ENCODE results near the gene DTD2.

DTD2 gene

GRCh38 chr14:31410048-31410650 lies 47.2 kb downstream of the DTD2 start:
- no peak for ATAC-seq
- TF ChIP-seq PPARA (CRISPR knock-in tag; IDR thresholded peaks at IDR 0.05; ENCODE audit: borderline replicate concordance) (no peak), SNAI2 (CRISPR knock-in tag; IDR thresholded peaks at IDR 0.05) (no peak), ZC3H10 (CRISPR knock-in tag; IDR thresholded peaks at IDR 0.05) (no peak), POU6F1 (CRISPR knock-in tag; IDR thresholded peaks at IDR 0.05; ENCODE audit: borderline replicate concordance, low read depth) (no peak), ZNF8 (CRISPR knock-in tag; IDR thresholded peaks at IDR 0.05) (no peak), GLIS3 (CRISPR knock-in tag; IDR thresholded peaks at IDR 0.05) (no peak), ZNF70 (CRISPR knock-in tag; IDR thresholded peaks at IDR 0.05) (no peak), ISL1 (CRISPR knock-in tag; IDR thresholded peaks at IDR 0.05) (no peak), ZFP3 (CRISPR knock-in tag; IDR thresholded peaks at IDR 0.05) (no peak), TSHZ2 (CRISPR knock-in tag; IDR thresholded peaks at IDR 0.05) (no peak), OSR1 (CRISPR knock-in tag; IDR thresholded peaks at IDR 0.05) (no peak), CSDC2 (CRISPR knock-in tag; IDR thresholded peaks at IDR 0.05) (no peak), CREB5 (CRISPR knock-in tag; IDR thresholded peaks at IDR 0.05; ENCODE audit: low read depth) (no peak), TOX (CRISPR knock-in tag; IDR thresholded peaks at IDR 0.05; ENCODE audit: borderline replicate concordance) (no peak), BACH2 (CRISPR knock-in tag; IDR thresholded peaks at IDR 0.05; ENCODE audit: borderline replicate concordance) (no peak), ZNF565 (CRISPR knock-in tag; conservative IDR thresholded peaks at IDR 0.05; ENCODE audit: low read depth) (no peak), ZFP30 (CRISPR knock-in tag; IDR thresholded peaks at IDR 0.05) (no peak), ESRRG (CRISPR knock-in tag; IDR thresholded peaks at IDR 0.05) (no peak)

- TF ChIP-seq ESRRG (CRISPR knock-in tag; IDR thresholded peaks at IDR 0.05) (no peak), ISL1 (CRISPR knock-in tag; IDR thresholded peaks at IDR 0.05) (no peak)
- ATAC-seq: no peak
These were observed 48.9 kb downstream of the DTD2 start for GRCh38 chr14:31408421-31408820.

- ATAC-seq: no peak
- TF ChIP-seq GLIS3 (CRISPR knock-in tag; IDR thresholded peaks at IDR 0.05): no peak
- no peak for TF ChIP-seq ZFP30 (CRISPR knock-in tag; IDR thresholded peaks at IDR 0.05)
- TF ChIP-seq SNAI2 (CRISPR knock-in tag; IDR thresholded peaks at IDR 0.05): no peak
- TF ChIP-seq TCF4 (CRISPR knock-in tag; IDR thresholded peaks at IDR 0.05; ENCODE audit: borderline replicate concordance): peak; percentile 72
- TF ChIP-seq PATZ1 (CRISPR knock-in tag; IDR thresholded peaks at IDR 0.05; ENCODE audit: borderline replicate concordance): no peak
These were observed 51.6 kb downstream of the DTD2 start for GRCh38 chr14:31405599-31406232.

GRCh38 chr14:31405106-31405505 lies 52.2 kb downstream of the DTD2 start:
- no peak for ATAC-seq
- TF ChIP-seq CSRNP3 (CRISPR knock-in tag; IDR thresholded peaks at IDR 0.05) (no peak), ZFP30 (CRISPR knock-in tag; IDR thresholded peaks at IDR 0.05) (no peak), ZC3H10 (CRISPR knock-in tag; IDR thresholded peaks at IDR 0.05) (no peak), PPARA (CRISPR knock-in tag; IDR thresholded peaks at IDR 0.05; ENCODE audit: borderline replicate concordance) (no peak), TCF4 (CRISPR knock-in tag; IDR thresholded peaks at IDR 0.05; ENCODE audit: borderline replicate concordance) (no peak), GLIS3 (CRISPR knock-in tag; IDR thresholded peaks at IDR 0.05) (no peak), TSHZ2 (CRISPR knock-in tag; IDR thresholded peaks at IDR 0.05) (no peak), CREB5 (CRISPR knock-in tag; IDR thresholded peaks at IDR 0.05; ENCODE audit: low read depth) (no peak), BACH2 (CRISPR knock-in tag; IDR thresholded peaks at IDR 0.05; ENCODE audit: borderline replicate concordance) (no peak), ZNF70 (CRISPR knock-in tag; IDR thresholded peaks at IDR 0.05) (no peak), ZNF8 (CRISPR knock-in tag; IDR thresholded peaks at IDR 0.05) (no peak)
